GM12873 (cell line): ENCODE data around the gene FUBP1.

Source experiments
- CTCF ChIP-seq: IDR thresholded peaks from 2 replicates; pipeline ENCODE4 v1.5.1; 2012; ENCODE audit warnings: low read depth, mild to moderate bottlenecking, moderate library complexity, low read length, control low read depth; ENCODE audit not compliant: insufficient read depth; ENCODE audit errors: missing control alignments

The FUBP1 gene

GRCh38 chr1:77929806-77930205, 49.1 kb downstream of the FUBP1 start:
- TF ChIP-seq CTCF, result no peak

GRCh38 chr1:77927414-77927813, 51.5 kb downstream of the FUBP1 start:
- TF ChIP-seq CTCF, result no peak

GRCh38 chr1:77926561-77927357, 52.1 kb downstream of the FUBP1 start:
- TF ChIP-seq CTCF, result no peak

GRCh38 chr1:77925956-77926355, 52.9 kb downstream of the FUBP1 start:
- no peak for TF ChIP-seq CTCF

- TF ChIP-seq CTCF, result no peak
Observed at GRCh38 chr1:77925518-77925917, 53.4 kb downstream of the FUBP1 start.

GRCh38 chr1:77910116-77910515, 68.8 kb downstream of the FUBP1 start:
- no peak for TF ChIP-seq CTCF

- no peak for TF ChIP-seq CTCF
Observed at GRCh38 chr1:77906624-77907023, 72.2 kb downstream of the FUBP1 start.
